Hematopoietic multipotent progenitor cell treated with erythropoietin and hydrocortisone succinate and interleukin-3 and kit ligand, for 15 days (in vitro differentiated cells): ENCODE data around the gene TRIM8.

Experiments used
- DNase-seq: peaks from one replicate; pipeline ENCODE4 v3.0.0-alpha.2; 2015; ENCODE audit warnings: low spot score

TRIM8 gene

GRCh38 chr10:102701796-102702195 is 57.5 kb downstream of the TRIM8 start:
- no peak for DNase-seq

DNA sequence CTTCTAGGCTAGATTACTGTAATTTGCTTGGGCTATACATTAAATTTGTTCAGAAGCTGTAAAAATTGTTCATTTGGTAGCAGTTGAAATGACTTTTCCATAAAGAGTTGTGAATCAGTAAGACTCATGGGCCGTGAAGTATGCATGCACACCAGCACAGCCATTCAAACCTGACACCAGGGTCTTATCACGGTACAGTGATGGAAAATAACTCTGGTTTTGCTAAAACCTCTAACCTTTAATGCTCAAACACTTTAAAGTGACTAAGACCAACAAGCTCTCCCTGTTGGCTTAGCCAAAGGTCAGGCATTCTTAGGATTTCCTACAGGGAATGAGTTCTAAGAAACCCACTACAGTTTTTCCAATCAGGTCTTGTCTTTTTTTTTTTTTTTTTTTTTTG is 58.5 kb downstream of the TRIM8 start:
- no peak for DNase-seq

- DNase-seq, result no peak
Measured at GRCh38 chr10:102704915-102705314, 60.6 kb downstream of the TRIM8 start.

GRCh38 chr10:102705531-102705930 is 61.3 kb downstream of the TRIM8 start:
- no peak for DNase-seq
